Measurements from ENCODE around the gene RCBTB1.

The RCBTB1 gene

GRCh38 chr13:49540552-49540951 is 44.8 kb downstream of the RCBTB1 start:
- Histone ChIP-seq H3K36me3 (ENCODE audit: control insufficient read depth in 5 of 5, insufficient read depth in 5 of 5, low read length in 5 of 5) (peaks cover 9 to 40% (median 22%) of the 10 kb centered on the region in 5 donors), H3K9me3 (ENCODE audit: control insufficient read depth in 5 of 5, low read length in 5 of 5) (no peaks in the 10 kb centered on the region), H3K4me3 (ENCODE audit: low read depth in 1 of 5, low read length in 5 of 5) (peak overlapping the region in 4 of 5 donors; percentile 29 to 48 (median 39)), H3K27ac (ENCODE audit: low read depth, low read length) (peak overlapping the region; percentile 1), H3K9ac (ENCODE audit: low read length in 5 of 5) (peak overlapping the region in 1 of 5 donors; percentile 16), H3K27me3 (ENCODE audit: control insufficient read depth in 5 of 5, insufficient read depth in 4 of 5, low read length in 5 of 5) (no peaks in the 10 kb centered on the region), H3K4me1 (ENCODE audit: control insufficient read depth in 5 of 5, insufficient read depth in 5 of 5, low read length in 5 of 5) (peaks cover 0 to 15% (median 0%) of the 10 kb centered on the region in 5 donors)

- Histone ChIP-seq H3K9me3 (ENCODE audit: control insufficient read depth in 5 of 5, low read length in 5 of 5) (no peaks in the 10 kb centered on the region), H3K27me3 (ENCODE audit: control insufficient read depth in 5 of 5, insufficient read depth in 4 of 5, low read length in 5 of 5) (no peaks in the 10 kb centered on the region), H3K9ac (ENCODE audit: low read length in 5 of 5) (no peak overlapping the region), H3K27ac (ENCODE audit: low read depth, low read length) (peak overlapping the region; percentile 1), H3K4me1 (ENCODE audit: control insufficient read depth in 5 of 5, insufficient read depth in 5 of 5, low read length in 5 of 5) (peaks cover 0 to 15% (median 0%) of the 10 kb centered on the region in 5 donors), H3K36me3 (ENCODE audit: control insufficient read depth in 5 of 5, insufficient read depth in 5 of 5, low read length in 5 of 5) (peaks cover 9 to 33% (median 19%) of the 10 kb centered on the region in 5 donors), H3K4me3 (ENCODE audit: low read depth in 1 of 5, low read length in 5 of 5) (peak overlapping the region in 1 of 5 donors; percentile 29)
Measured at GRCh38 chr13:49539746-49540145, 45.6 kb downstream of the RCBTB1 start.

GRCh38 chr13:49539313-49539712 is 46.0 kb downstream of the RCBTB1 start:
- Histone ChIP-seq H3K4me1 (ENCODE audit: control insufficient read depth in 5 of 5, insufficient read depth in 5 of 5, low read length in 5 of 5) (peaks cover 0 to 15% (median 0%) of the 10 kb centered on the region in 5 donors), H3K4me3 (ENCODE audit: low read depth in 1 of 5, low read length in 5 of 5) (no peak overlapping the region), H3K36me3 (ENCODE audit: control insufficient read depth in 5 of 5, insufficient read depth in 5 of 5, low read length in 5 of 5) (peaks cover 9 to 29% (median 15%) of the 10 kb centered on the region in 5 donors), H3K27me3 (ENCODE audit: control insufficient read depth in 5 of 5, insufficient read depth in 4 of 5, low read length in 5 of 5) (no peaks in the 10 kb centered on the region), H3K9me3 (ENCODE audit: control insufficient read depth in 5 of 5, low read length in 5 of 5) (no peaks in the 10 kb centered on the region), H3K9ac (ENCODE audit: low read length in 5 of 5) (no peak overlapping the region), H3K27ac (ENCODE audit: low read depth, low read length) (no peak overlapping the region)

GRCh38 chr13:49538404-49538803 is 47.0 kb downstream of the RCBTB1 start:
- H3K36me3 ChIP-seq (ENCODE audit: control insufficient read depth in 5 of 5, insufficient read depth in 5 of 5, low read length in 5 of 5): peaks cover 13 to 22% (median 15%) of the 10 kb centered on the region in 5 donors
- H3K27me3 ChIP-seq (ENCODE audit: control insufficient read depth in 5 of 5, insufficient read depth in 4 of 5, low read length in 5 of 5): no peaks in the 10 kb centered on the region
- no peaks in the 10 kb centered on the region for H3K9me3 ChIP-seq (ENCODE audit: control insufficient read depth in 5 of 5, low read length in 5 of 5)
- H3K4me3 ChIP-seq (ENCODE audit: low read depth in 1 of 5, low read length in 5 of 5): no peak overlapping the region
- H3K9ac ChIP-seq (ENCODE audit: low read length in 5 of 5): no peak overlapping the region
- H3K27ac ChIP-seq (ENCODE audit: low read depth, low read length): no peak overlapping the region
- peaks cover 0 to 15% (median 4%) of the 10 kb centered on the region in 5 donors for H3K4me1 ChIP-seq (ENCODE audit: control insufficient read depth in 5 of 5, insufficient read depth in 5 of 5, low read length in 5 of 5)

GRCh38 chr13:49536144-49536873 is 49.0 kb downstream of the RCBTB1 start:
- no peak overlapping the region for H3K27ac ChIP-seq (ENCODE audit: low read depth, low read length)

DNA sequence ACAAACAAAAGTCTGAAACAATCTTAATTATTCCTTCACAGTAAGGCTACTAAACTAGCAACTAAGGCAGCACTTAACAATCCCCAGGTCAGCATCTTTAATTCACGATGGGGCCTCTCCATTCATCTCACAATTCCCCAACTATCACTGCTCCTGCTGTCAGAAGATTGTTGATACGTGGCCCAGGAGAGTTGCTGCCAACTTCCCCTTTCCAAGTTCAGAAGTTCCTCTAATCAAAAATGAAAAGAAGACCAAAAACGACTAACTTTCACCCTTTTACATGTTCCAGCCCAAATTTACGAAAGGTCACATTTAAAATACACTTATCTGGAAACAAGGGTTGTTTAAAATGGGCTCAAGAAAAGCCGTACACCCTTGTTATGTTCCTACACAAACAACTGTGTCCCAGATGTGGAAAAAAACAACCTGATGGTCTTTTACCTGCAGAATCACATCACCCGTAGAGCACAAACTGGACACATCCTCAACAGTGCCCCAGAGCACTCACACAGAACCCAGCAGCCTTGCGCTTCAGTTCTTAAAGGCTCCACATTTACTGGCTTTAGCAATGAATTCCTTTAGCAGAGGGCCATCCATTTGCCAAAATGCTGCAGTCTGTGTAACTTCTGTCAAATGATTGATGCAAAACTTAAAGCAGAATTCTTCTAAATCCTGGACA is 51.6 kb downstream of the RCBTB1 start:
- Histone ChIP-seq H3K27me3 (ENCODE audit: control insufficient read depth in 5 of 5, insufficient read depth in 4 of 5, low read length in 5 of 5) (no peaks in the 10 kb centered on the region), H3K4me3 (ENCODE audit: low read depth in 1 of 5, low read length in 5 of 5) (no peak overlapping the region), H3K9me3 (ENCODE audit: control insufficient read depth in 5 of 5, low read length in 5 of 5) (no peaks in the 10 kb centered on the region), H3K27ac (ENCODE audit: low read depth, low read length) (no peak overlapping the region), H3K4me1 (ENCODE audit: control insufficient read depth in 5 of 5, insufficient read depth in 5 of 5, low read length in 5 of 5) (peaks cover 0 to 4% (median 0%) of the 10 kb centered on the region in 5 donors), H3K36me3 (ENCODE audit: control insufficient read depth in 5 of 5, insufficient read depth in 5 of 5, low read length in 5 of 5) (peaks cover 4 to 12% (median 6%) of the 10 kb centered on the region in 5 donors), H3K9ac (ENCODE audit: low read length in 5 of 5) (no peak overlapping the region)

More at GRCh38 chr13:49536144-49536873, 49.0 kb downstream of the RCBTB1 start:
- Histone ChIP-seq H3K9me3 (ENCODE audit: control insufficient read depth in 5 of 5, low read length in 5 of 5) (no peaks in the 10 kb centered on the region), H3K4me3 (ENCODE audit: low read depth in 1 of 5, low read length in 5 of 5) (no peak overlapping the region), H3K27me3 (ENCODE audit: control insufficient read depth in 5 of 5, insufficient read depth in 4 of 5, low read length in 5 of 5) (no peaks in the 10 kb centered on the region), H3K36me3 (ENCODE audit: control insufficient read depth in 5 of 5, insufficient read depth in 5 of 5, low read length in 5 of 5) (peaks cover 10 to 19% (median 15%) of the 10 kb centered on the region in 5 donors), H3K4me1 (ENCODE audit: control insufficient read depth in 5 of 5, insufficient read depth in 5 of 5, low read length in 5 of 5) (peaks cover 0 to 15% (median 4%) of the 10 kb centered on the region in 5 donors), H3K9ac (ENCODE audit: low read length in 5 of 5) (no peak overlapping the region)

- H3K27ac ChIP-seq (ENCODE audit: low read depth, low read length): no peak overlapping the region
- no peak overlapping the region for H3K9ac ChIP-seq (ENCODE audit: low read length in 5 of 5)
- H3K4me3 ChIP-seq (ENCODE audit: low read depth in 1 of 5, low read length in 5 of 5): no peak overlapping the region
- H3K27me3 ChIP-seq (ENCODE audit: control insufficient read depth in 5 of 5, insufficient read depth in 4 of 5, low read length in 5 of 5): no peaks in the 10 kb centered on the region
- no peaks in the 10 kb centered on the region for H3K9me3 ChIP-seq (ENCODE audit: control insufficient read depth in 5 of 5, low read length in 5 of 5)
- H3K36me3 ChIP-seq (ENCODE audit: control insufficient read depth in 5 of 5, insufficient read depth in 5 of 5, low read length in 5 of 5): peaks cover 6 to 15% (median 9%) of the 10 kb centered on the region in 5 donors
- peaks cover 0 to 4% (median 0%) of the 10 kb centered on the region in 5 donors for H3K4me1 ChIP-seq (ENCODE audit: control insufficient read depth in 5 of 5, insufficient read depth in 5 of 5, low read length in 5 of 5)
Measured at GRCh38 chr13:49533011-49533410, 52.3 kb downstream of the RCBTB1 start.

GRCh38 chr13:49532593-49532992 is 52.8 kb downstream of the RCBTB1 start:
- Histone ChIP-seq H3K4me3 (ENCODE audit: low read depth in 1 of 5, low read length in 5 of 5) (no peak overlapping the region), H3K27ac (ENCODE audit: low read depth, low read length) (no peak overlapping the region), H3K36me3 (ENCODE audit: control insufficient read depth in 5 of 5, insufficient read depth in 5 of 5, low read length in 5 of 5) (peaks cover 6 to 19% (median 10%) of the 10 kb centered on the region in 5 donors), H3K9me3 (ENCODE audit: control insufficient read depth in 5 of 5, low read length in 5 of 5) (no peaks in the 10 kb centered on the region), H3K9ac (ENCODE audit: low read length in 5 of 5) (no peak overlapping the region), H3K27me3 (ENCODE audit: control insufficient read depth in 5 of 5, insufficient read depth in 4 of 5, low read length in 5 of 5) (no peaks in the 10 kb centered on the region), H3K4me1 (ENCODE audit: control insufficient read depth in 5 of 5, insufficient read depth in 5 of 5, low read length in 5 of 5) (peaks cover 0 to 4% (median 0%) of the 10 kb centered on the region in 5 donors)

DNA sequence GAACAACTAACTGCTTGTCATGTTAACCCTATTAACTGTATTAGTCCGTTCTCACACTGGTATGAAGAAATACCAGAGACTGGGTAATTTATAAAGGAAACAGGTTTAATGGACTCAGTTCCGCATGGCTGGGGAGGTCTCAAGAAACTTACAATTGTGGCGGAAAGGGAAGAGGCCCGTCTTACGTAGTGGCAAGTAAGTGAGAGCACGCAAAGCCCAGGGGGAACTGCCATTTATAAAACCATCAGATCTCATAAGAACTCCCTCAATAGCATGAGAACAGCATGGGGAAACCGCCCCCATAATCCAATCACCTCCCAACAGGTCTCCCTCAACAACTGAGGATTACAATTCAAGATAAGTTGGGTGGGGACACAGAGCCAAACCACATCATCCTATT is 54.9 kb downstream of the RCBTB1 start:
- Histone ChIP-seq H3K4me1 (ENCODE audit: control insufficient read depth in 5 of 5, insufficient read depth in 5 of 5, low read length in 5 of 5) (peaks cover 0 to 4% (median 0%) of the 10 kb centered on the region in 5 donors), H3K27me3 (ENCODE audit: control insufficient read depth in 5 of 5, insufficient read depth in 4 of 5, low read length in 5 of 5) (no peaks in the 10 kb centered on the region), H3K9me3 (ENCODE audit: control insufficient read depth in 5 of 5, low read length in 5 of 5) (no peaks in the 10 kb centered on the region), H3K27ac (ENCODE audit: low read depth, low read length) (no peak overlapping the region), H3K9ac (ENCODE audit: low read length in 5 of 5) (no peak overlapping the region), H3K4me3 (ENCODE audit: low read depth in 1 of 5, low read length in 5 of 5) (no peak overlapping the region), H3K36me3 (ENCODE audit: control insufficient read depth in 5 of 5, insufficient read depth in 5 of 5, low read length in 5 of 5) (peaks cover 10 to 25% (median 20%) of the 10 kb centered on the region in 5 donors)

DNA sequence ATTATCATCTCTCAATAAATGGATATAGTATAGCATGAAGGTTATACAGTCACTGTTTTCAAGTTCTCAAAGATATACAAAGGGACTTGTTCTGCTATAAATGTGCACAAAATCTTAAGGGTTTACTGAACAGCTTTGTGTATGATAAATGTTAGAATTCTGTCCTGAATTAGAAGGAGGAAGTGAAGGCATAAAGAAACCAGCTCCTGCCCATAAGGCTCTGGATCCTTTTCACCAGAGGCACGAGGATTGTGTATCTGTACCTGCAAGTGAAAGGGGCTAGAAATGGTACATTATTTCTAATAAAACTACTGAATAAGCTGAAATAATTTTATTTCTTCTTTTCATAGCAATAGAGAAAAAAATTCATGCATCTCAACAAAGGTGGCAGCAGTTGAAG is 57.2 kb downstream of the RCBTB1 start:
- Histone ChIP-seq H3K36me3 (ENCODE audit: control insufficient read depth in 5 of 5, insufficient read depth in 5 of 5, low read length in 5 of 5) (peaks cover 10 to 30% (median 23%) of the 10 kb centered on the region in 5 donors), H3K4me3 (ENCODE audit: low read depth in 1 of 5, low read length in 5 of 5) (no peak overlapping the region), H3K9me3 (ENCODE audit: control insufficient read depth in 5 of 5, low read length in 5 of 5) (no peaks in the 10 kb centered on the region)

More for the DNA sequence above, 57.2 kb downstream of the RCBTB1 start:
- H3K9ac ChIP-seq (ENCODE audit: low read length in 5 of 5): no peak overlapping the region
- H3K4me1 ChIP-seq (ENCODE audit: control insufficient read depth in 5 of 5, insufficient read depth in 5 of 5, low read length in 5 of 5): no peaks in the 10 kb centered on the region
- H3K27me3 ChIP-seq (ENCODE audit: control insufficient read depth in 5 of 5, insufficient read depth in 4 of 5, low read length in 5 of 5): no peaks in the 10 kb centered on the region
- no peak overlapping the region for H3K27ac ChIP-seq (ENCODE audit: low read depth, low read length)

All from subcutaneous abdominal adipose tissue (tissue), 5 donors.